Colonic mucosa (tissue), 4 donors: ENCODE results near the gene SLC27A1. TPM values are rescaled to one million over a fixed set of nuclear protein-coding genes. Genes with fewer than 3 reads are reported as not detected.
A peak's percentile ranks its signal among the peaks of the same experiment; 100 is the strongest.

Experiments
- DNase-seq: peaks from one replicate; pipeline ENCODE4 v3.0.0-alpha.2; 2020
- H3K27ac ChIP-seq: fragments of 200-600 bp; one replicate; pipeline ENCODE4 v1.8.0; 2021
- H3K27me3 ChIP-seq: fragments of 200-600 bp; one replicate; pipeline ENCODE4 v1.8.0; 2021
- H3K36me3 ChIP-seq: fragments of 200-600 bp; one replicate; pipeline ENCODE4 v1.8.0; 2021
- H3K4me1 ChIP-seq: fragments of 200-600 bp; one replicate; pipeline ENCODE4 v1.8.0; 2021; ENCODE audit warnings: mild to moderate bottlenecking
- H3K4me3 ChIP-seq: fragments of 200-600 bp; one replicate; pipeline ENCODE4 v1.8.0; 2021
- H3K9ac ChIP-seq, 2 donors: one replicate each; pipeline ENCODE4 v1.7.0; 2013; ENCODE audit warnings: control low read depth in 2 of 2, low read depth in 2 of 2, low read length in 2 of 2
- H3K9me3 ChIP-seq: fragments of 200-600 bp; one replicate; pipeline ENCODE4 v1.8.0; 2021
- intact Hi-C: fragments of 100-400 bp; cut with DNase I; formaldehyde crosslinking; loops from one replicate; pipeline ENCODE4 v1.14.1; 2022
- total RNA-seq, 2 donors: library from RNA; stranded (reverse); fragmentation: NEBNext Ultra II Directional in 1 of 2; extraction: Animal tissue kit (Norgen Biotek cat#: 25700) in 1 of 2; gene quantifications; one replicate each; pipeline ENCODE4 v1.2.1, GENCODE V29; 2021
- TF ChIP-seq, protein P1 (sequence below): fragments of 200-600 bp; IDR thresholded peaks from one replicate; pipeline ENCODE4 v1.8.0; 2022; ENCODE audit warnings: antibody characterized with exemption, mild to moderate bottlenecking
- donor health status: healthy.
- donor health status: DM: no; HTN: no; CAD: no.
- donor health status: DM: no; HTN: no; CAD: no.

SLC27A1 gene
- total RNA-seq, 2 donors from 2014 or later: 4.2 to 5.1 TPM

DNA sequence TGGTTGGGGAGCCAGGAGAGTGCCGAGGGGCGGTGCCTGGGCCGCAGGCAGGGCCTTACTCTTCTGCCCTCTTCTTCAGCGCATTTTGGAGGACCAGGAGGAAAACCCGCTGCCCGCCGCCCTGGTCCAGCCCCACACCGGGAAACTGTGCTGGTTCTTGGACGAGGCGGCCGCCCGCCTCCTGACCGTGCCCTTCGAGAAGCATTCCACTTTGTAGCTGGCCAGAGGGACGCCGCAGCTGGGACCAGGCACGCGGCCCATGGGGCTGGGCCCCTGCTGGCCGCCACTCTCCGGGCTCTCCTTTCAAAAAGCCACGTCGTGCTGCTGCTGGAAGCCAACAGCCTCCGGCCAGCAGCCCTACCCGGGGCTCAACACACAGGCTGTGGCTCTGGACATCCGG is 50.5 kb downstream of the SLC27A1 start:
- H3K4me1 ChIP-seq: no peaks in the 10 kb centered on the region
- no peak overlapping the region for H3K27ac ChIP-seq
- H3K4me3 ChIP-seq: no peak overlapping the region
- no peak overlapping the region for H3K9ac ChIP-seq
- H3K36me3 ChIP-seq: peaks cover 5% of the 10 kb centered on the region
- no peaks in the 10 kb centered on the region for H3K27me3 ChIP-seq
- intact Hi-C loops: no loop called here
- no peaks in the 10 kb centered on the region for H3K9me3 ChIP-seq
- no peak for DNase-seq
- TF ChIP-seq, protein P1, sequence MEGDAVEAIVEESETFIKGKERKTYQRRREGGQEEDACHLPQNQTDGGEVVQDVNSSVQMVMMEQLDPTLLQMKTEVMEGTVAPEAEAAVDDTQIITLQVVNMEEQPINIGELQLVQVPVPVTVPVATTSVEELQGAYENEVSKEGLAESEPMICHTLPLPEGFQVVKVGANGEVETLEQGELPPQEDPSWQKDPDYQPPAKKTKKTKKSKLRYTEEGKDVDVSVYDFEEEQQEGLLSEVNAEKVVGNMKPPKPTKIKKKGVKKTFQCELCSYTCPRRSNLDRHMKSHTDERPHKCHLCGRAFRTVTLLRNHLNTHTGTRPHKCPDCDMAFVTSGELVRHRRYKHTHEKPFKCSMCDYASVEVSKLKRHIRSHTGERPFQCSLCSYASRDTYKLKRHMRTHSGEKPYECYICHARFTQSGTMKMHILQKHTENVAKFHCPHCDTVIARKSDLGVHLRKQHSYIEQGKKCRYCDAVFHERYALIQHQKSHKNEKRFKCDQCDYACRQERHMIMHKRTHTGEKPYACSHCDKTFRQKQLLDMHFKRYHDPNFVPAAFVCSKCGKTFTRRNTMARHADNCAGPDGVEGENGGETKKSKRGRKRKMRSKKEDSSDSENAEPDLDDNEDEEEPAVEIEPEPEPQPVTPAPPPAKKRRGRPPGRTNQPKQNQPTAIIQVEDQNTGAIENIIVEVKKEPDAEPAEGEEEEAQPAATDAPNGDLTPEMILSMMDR: no peak

DNA sequence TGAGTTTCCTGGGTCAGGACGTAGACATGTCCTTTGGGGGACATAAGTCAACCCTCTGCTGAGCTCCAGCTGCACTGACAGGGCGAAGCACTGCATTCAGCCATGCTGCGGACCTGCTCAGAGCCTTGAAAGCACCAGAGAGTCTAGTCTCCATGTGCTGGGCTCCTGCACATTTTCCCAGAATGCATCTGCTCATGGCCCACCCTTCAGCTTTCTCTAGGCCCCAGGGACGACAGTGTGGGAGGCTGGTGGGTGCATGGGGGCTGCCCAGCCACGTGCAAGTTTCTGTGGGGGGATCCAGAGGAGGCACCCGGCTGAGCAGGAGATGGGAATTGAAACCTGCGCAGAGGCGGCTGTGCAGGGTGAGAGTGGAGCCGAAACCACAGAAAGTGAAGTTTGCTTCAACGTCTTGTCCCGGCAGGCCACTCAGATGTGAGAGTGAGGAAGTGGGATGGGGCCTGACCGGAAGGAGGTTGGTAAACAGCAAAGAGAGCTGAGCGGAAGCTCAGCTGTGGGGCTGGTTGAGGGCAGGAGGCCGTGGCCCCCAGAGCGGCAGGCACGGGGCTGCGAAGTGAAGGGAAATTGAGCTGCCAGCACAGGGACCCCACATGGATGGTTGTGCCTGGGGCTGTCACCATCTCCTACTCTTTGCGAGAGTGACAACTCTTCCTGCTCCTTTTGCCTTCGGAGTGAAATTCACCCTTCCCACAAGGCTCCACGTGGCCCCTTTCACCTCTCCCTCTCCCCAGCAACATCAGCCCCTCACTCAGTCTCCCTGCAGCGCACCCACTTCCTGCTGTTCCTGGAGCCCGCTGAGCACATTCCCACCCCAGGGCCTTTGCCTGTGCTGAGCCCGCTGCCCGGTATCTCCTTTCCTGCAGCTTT is 52.9 kb downstream of the SLC27A1 start:
- TF ChIP-seq, protein P1: no peak
- H3K4me1 ChIP-seq: no peaks in the 10 kb centered on the region
- intact Hi-C loops: no loop called here
- no peak overlapping the region for H3K9ac ChIP-seq
- no peaks in the 10 kb centered on the region for H3K27me3 ChIP-seq
- H3K27ac ChIP-seq: peak overlapping the region; percentile 21
- H3K36me3 ChIP-seq: no peaks in the 10 kb centered on the region
- H3K4me3 ChIP-seq: no peak overlapping the region
- DNase-seq: peak; percentile 56
- H3K9me3 ChIP-seq: no peaks in the 10 kb centered on the region

DNA sequence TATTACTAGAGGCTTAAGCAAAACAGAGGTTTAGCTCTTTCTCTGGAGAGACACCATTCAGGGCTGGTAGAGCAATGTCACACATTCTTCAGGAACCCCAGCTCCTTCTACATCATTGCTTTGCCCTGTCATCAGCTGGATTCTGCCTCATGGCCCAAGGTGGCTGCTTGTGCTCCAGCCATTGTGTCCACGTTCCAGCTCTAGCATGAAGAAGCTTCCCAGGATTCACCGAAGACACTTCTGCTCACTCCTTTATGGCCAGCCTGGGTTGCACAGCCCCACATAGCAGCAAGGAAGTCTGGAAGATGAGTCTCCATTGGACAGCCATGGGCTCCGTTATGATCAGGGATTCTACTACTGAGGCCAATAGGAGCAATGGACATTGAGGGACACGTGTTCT is 54.3 kb downstream of the SLC27A1 start:
- Histone ChIP-seq H3K36me3 (no peaks in the 10 kb centered on the region), H3K4me3 (no peak overlapping the region), H3K9me3 (no peaks in the 10 kb centered on the region), H3K9ac (no peak overlapping the region), H3K27ac (no peak overlapping the region), H3K27me3 (no peaks in the 10 kb centered on the region), H3K4me1 (no peaks in the 10 kb centered on the region)
- no peak for DNase-seq
- TF ChIP-seq, protein P1: no peak
- intact Hi-C loops: no loop called here

DNA sequence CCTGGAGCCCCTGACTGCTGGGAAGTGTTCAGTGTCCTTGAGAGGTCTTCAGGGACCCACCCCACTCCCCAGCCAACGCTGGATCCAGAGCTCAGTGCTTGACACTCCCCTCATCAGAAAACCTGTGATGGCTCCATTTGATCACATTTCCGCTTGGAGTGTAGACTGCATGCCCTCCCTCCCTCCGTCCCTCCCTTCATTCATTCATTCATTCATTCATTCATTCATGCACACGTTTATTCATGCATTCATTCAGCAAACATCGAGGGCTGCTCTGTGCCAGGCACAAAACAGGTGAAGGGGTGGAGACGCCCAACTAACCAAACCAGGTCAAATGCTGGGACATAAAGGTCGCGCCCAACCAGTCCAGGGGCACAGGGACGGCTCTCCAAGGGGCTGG is 54.8 kb downstream of the SLC27A1 start:
- intact Hi-C loops: no loop called here
- Histone ChIP-seq H3K4me1 (no peaks in the 10 kb centered on the region), H3K9me3 (no peaks in the 10 kb centered on the region), H3K27me3 (no peaks in the 10 kb centered on the region), H3K27ac (no peak overlapping the region), H3K9ac (no peak overlapping the region), H3K36me3 (no peaks in the 10 kb centered on the region), H3K4me3 (no peak overlapping the region)
- no peak for DNase-seq
- TF ChIP-seq, protein P1: no peak

DNA sequence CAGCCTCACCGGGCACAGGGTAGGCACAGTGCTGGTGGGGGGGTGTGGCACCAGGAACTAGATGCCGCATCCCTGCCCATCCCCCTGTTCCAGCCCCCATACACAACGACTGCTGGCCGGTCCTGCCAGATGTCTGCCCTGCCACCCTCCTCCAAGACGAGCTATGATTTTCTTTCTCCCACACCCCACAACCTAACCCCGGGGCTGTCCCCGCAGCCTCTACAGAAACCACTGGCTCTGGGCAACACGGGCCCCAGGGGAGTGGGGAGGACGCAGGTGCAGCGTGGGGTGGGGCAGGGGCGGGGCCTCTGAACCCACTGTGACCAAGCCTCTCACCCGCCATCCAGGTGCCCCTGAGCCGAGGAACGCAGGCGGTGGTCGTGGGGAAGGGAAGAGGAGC is 56.6 kb downstream of the SLC27A1 start:
- TF ChIP-seq, protein P1: no peak
- no peaks in the 10 kb centered on the region for H3K4me1 ChIP-seq
- DNase-seq: no peak
- no peaks in the 10 kb centered on the region for H3K36me3 ChIP-seq
- intact Hi-C loops: no loop called here
- H3K9me3 ChIP-seq: no peaks in the 10 kb centered on the region
- H3K4me3 ChIP-seq: no peak overlapping the region
- no peak overlapping the region for H3K9ac ChIP-seq
- no peak overlapping the region for H3K27ac ChIP-seq
- H3K27me3 ChIP-seq: no peaks in the 10 kb centered on the region
